Measurements from ENCODE around the gene SYNPO. TPM values are rescaled to one million over a fixed set of nuclear protein-coding genes. Genes with fewer than 3 reads are reported as not detected.

The SYNPO gene
- polyA plus RNA-seq, 1 donor (not counting 4 experiments of a cell fraction or from before 2014, with no cell fraction given), result 6.0 TPM

DNA sequence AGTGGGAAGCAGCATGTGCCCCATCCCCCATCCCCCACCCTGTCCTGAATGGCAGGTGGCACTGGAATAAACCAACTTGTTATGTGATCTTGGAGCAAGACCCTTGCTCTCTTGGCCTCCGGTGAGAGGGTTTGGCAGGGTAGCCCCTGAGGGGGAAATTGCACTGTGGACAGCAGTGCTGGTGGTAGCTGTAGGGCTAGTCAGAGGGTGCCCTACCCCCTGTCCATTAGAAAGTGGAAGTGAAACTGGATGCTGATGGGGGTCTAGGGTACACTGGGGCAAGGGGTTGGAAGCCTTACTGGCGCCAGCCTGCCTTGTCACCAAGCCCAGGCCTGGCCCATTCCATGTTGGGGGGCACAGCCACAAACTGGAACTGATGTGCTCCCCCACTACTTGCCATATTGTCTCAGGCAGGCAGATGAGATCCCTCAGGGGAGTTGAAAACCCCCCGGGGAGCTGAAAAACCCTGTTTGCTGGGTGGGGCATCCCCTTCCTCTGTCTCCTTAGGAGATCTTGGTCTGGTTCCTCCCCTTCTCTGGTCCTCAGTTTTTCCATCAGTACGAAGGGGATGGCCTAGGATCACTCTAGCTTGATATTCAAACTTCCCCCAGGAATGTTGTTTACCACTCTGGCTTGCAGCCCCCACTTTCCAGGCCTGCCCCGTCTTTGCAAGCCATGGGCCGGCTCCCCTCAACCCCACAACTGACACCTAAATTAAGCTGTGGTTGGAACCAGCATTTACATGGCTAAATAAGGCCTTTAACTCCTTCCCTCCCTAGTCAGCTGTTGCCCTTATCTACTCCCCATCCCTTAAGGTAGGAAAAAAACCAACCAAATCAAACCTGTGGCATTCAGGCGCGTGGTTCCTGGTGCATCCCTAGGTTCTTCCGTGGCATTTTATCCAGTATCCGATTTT lies 14.4 kb upstream of the SYNPO start:
- Histone ChIP-seq H3K79me2 (ENCODE audit: control insufficient read depth, insufficient read depth, low read length) (no peaks in the 10 kb centered on the region), H3K4me2 (ENCODE audit: control insufficient read depth, extremely low read depth, insufficient read depth, low read depth, low read length) (peak overlapping the region; percentile 87), H3K27ac (ENCODE audit: control insufficient read depth, insufficient read depth, low read length) (no peak overlapping the region), H3K9ac (ENCODE audit: control insufficient read depth, extremely low read depth, insufficient read depth, low read length) (no peak overlapping the region), H3K36me3 (ENCODE audit: control insufficient read depth in 2 of 2, extremely low read depth in 1 of 2, insufficient read depth in 2 of 2, low read length in 2 of 2) (no peaks in the 10 kb centered on the region), H3K9me3 (ENCODE audit: control insufficient read depth, low read depth, low read length) (no peaks in the 10 kb centered on the region), H3K9me1 (ENCODE audit: control insufficient read depth, extremely low read depth, insufficient read depth, low read length) (no peaks in the 10 kb centered on the region), H3K4me1 (ENCODE audit: control insufficient read depth, extremely low read depth, insufficient read depth, low read length) (peaks cover 27% of the 10 kb centered on the region), H3K4me3 (ENCODE audit: control insufficient read depth in 2 of 3, extremely low read depth in 1 of 3, insufficient read depth in 2 of 3, low read depth in 1 of 3, low read length in 3 of 3) (peak overlapping the region in 1 of 3 experiments; percentile 66), H2AFZ (ENCODE audit: control insufficient read depth, low read length) (no peak overlapping the region), H4K20me1 (ENCODE audit: control insufficient read depth, extremely low read depth, insufficient read depth, low read length) (no peaks in the 10 kb centered on the region), H3K27me3 (ENCODE audit: control insufficient read depth, extremely low read depth, insufficient read depth, low read length) (no peaks in the 10 kb centered on the region)
- TF ChIP-seq, protein P1, sequence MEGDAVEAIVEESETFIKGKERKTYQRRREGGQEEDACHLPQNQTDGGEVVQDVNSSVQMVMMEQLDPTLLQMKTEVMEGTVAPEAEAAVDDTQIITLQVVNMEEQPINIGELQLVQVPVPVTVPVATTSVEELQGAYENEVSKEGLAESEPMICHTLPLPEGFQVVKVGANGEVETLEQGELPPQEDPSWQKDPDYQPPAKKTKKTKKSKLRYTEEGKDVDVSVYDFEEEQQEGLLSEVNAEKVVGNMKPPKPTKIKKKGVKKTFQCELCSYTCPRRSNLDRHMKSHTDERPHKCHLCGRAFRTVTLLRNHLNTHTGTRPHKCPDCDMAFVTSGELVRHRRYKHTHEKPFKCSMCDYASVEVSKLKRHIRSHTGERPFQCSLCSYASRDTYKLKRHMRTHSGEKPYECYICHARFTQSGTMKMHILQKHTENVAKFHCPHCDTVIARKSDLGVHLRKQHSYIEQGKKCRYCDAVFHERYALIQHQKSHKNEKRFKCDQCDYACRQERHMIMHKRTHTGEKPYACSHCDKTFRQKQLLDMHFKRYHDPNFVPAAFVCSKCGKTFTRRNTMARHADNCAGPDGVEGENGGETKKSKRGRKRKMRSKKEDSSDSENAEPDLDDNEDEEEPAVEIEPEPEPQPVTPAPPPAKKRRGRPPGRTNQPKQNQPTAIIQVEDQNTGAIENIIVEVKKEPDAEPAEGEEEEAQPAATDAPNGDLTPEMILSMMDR (optimal IDR thresholded peaks at IDR 0.05 in 1 of 3, IDR thresholded peaks at IDR 0.05 in 1 of 3, conservative IDR thresholded peaks at IDR 0.05 in 1 of 3; ENCODE audit: extremely low read depth in 1 of 3, insufficient read depth in 2 of 3, low read length in 3 of 3), result no peak
- no peak for TF ChIP-seq EZH2 (IDR thresholded peaks at IDR 0.05; ENCODE audit: low read length)
- dilution Hi-C loops (cut with MboI; ENCODE audit: extremely low pct_ligation_motif_present, low sequenced_read_pairs), result no loop called here
- FAIRE-seq (no peak), DNase-seq (ENCODE audit: low read depth, low spot score) (no peak)

DNA sequence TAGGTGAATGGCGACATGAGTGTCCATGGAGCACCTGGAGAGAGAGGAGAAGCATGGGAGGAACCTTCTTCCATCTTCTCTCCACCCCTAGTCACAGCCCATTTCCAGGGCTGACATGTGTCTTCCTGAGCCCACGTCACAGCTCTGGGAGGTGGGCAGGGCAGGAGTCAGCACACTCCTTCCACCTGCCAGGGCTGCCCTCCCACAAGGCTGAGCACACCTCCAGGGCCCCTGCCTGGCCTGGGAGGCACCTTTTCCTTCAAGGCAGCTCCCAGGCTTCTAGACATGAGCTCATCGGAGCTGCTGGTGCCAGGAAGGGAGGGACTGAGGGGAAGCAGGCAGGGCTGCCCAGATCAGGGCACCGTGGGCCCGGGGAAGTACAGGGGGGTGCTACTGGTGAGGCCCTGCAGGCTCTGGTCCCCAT lies 13.6 kb upstream of the SYNPO start:
- DNase-seq (ENCODE audit: low read depth, low spot score) (no peak), FAIRE-seq (peak; percentile 72)
- Histone ChIP-seq H3K27ac (ENCODE audit: control insufficient read depth, insufficient read depth, low read length) (no peak overlapping the region), H3K36me3 (ENCODE audit: control insufficient read depth in 2 of 2, extremely low read depth in 1 of 2, insufficient read depth in 2 of 2, low read length in 2 of 2) (no peaks in the 10 kb centered on the region), H2AFZ (ENCODE audit: control insufficient read depth, low read length) (no peak overlapping the region), H3K4me2 (ENCODE audit: control insufficient read depth, extremely low read depth, insufficient read depth, low read depth, low read length) (no peak overlapping the region), H3K79me2 (ENCODE audit: control insufficient read depth, insufficient read depth, low read length) (no peaks in the 10 kb centered on the region), H3K4me1 (ENCODE audit: control insufficient read depth, extremely low read depth, insufficient read depth, low read length) (peaks cover 27% of the 10 kb centered on the region), H3K4me3 (ENCODE audit: control insufficient read depth in 2 of 3, extremely low read depth in 1 of 3, insufficient read depth in 2 of 3, low read depth in 1 of 3, low read length in 3 of 3) (no peak overlapping the region), H3K27me3 (ENCODE audit: control insufficient read depth, extremely low read depth, insufficient read depth, low read length) (no peaks in the 10 kb centered on the region), H3K9ac (ENCODE audit: control insufficient read depth, extremely low read depth, insufficient read depth, low read length) (no peak overlapping the region), H4K20me1 (ENCODE audit: control insufficient read depth, extremely low read depth, insufficient read depth, low read length) (no peaks in the 10 kb centered on the region), H3K9me3 (ENCODE audit: control insufficient read depth, low read depth, low read length) (no peaks in the 10 kb centered on the region), H3K9me1 (ENCODE audit: control insufficient read depth, extremely low read depth, insufficient read depth, low read length) (no peaks in the 10 kb centered on the region)
- no peak for TF ChIP-seq EZH2 (IDR thresholded peaks at IDR 0.05; ENCODE audit: low read length)
- TF ChIP-seq, protein P1 (optimal IDR thresholded peaks at IDR 0.05 in 1 of 3, IDR thresholded peaks at IDR 0.05 in 1 of 3, conservative IDR thresholded peaks at IDR 0.05 in 1 of 3; ENCODE audit: extremely low read depth in 1 of 3, insufficient read depth in 2 of 3, low read length in 3 of 3), result no peak
- dilution Hi-C loops (cut with MboI; ENCODE audit: extremely low pct_ligation_motif_present, low sequenced_read_pairs), result no loop called here
